Amniotic epithelial cell (primary cell): ENCODE results near the gene IFT52.

Experiments used
- DNase-seq: peaks from one replicate; pipeline ENCODE4 v3.0.0-alpha.2; 2010; ENCODE audit warnings: low read depth

IFT52 gene

DNA sequence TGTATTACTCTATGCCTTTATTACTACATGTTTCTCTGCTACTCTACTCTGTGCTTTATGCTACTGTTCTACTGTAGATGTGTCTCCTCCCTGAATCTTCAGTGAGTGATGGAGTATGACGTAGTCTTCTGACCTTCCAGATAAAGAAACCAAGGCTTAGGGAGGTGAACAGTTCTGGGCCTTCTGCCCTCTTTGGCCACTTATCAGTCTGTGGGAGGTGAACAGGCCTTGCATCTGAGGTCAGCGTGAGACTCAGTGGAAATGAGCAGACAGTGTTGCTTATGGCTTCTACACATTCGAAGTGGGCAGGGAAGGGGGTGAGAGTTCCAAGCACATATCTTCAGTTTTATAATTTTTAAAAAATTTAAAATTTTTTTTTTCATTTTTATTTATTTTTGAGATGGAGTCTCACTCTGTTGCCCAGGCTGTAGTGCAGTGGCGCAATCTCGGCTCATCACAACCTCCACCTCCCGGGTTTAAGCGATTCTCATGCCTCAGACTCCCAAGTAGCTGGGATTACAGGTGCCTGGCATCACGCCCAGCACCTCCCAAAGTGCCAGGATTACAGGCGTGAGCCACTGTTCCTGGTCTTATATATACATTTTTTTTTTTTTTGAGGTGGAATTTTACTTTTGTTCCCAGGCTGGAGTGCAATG lies 100.3 kb downstream of the IFT52 start:
- DNase-seq: peak; percentile 95

DNA sequence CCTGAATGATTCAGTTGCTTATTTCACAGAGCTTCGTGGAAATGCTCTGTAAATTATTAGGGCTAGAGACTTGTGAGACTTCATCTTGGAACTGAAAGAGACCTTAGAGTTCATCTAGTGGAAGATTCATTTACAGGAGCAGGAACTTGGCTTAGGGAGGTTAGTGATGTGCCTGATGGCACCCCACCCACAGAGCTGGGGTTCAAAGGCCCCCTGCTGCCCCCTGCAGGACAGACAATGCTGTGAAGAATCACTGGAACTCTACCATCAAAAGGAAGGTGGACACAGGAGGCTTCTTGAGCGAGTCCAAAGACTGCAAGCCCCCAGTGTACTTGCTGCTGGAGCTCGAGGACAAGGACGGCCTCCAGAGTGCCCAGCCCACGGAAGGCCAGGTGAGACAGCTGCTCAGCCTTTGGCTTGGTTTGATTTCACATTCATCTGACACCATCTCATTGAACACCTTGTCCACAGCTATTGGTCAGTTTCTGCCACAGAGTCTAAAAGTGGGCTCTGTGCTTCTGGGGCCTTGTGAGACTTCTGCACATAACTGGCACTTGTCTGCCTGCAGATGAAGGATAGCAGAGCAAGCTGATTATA lies 101.3 kb downstream of the IFT52 start:
- peak; percentile 43 for DNase-seq

DNA sequence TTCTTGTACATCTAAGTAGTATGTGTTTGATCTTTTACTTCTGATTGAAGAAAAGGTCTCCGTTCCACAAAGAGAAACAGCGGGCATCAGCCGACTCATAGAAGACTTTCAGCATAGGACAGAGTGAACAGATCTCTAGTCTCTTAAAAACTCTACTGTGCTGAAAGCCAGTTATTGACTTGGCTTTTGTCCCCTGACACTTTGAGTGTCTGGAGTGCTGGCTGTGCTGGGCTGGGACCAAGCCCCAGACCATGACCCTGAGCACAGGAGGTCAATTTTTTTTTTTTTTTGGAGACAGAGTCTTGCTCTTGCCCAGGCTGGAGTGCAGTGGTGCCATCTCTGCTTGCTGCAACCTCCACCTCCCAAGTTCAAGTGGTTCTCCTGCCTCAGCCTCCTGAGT lies 104.0 kb downstream of the IFT52 start:
- DNase-seq: no peak

DNA sequence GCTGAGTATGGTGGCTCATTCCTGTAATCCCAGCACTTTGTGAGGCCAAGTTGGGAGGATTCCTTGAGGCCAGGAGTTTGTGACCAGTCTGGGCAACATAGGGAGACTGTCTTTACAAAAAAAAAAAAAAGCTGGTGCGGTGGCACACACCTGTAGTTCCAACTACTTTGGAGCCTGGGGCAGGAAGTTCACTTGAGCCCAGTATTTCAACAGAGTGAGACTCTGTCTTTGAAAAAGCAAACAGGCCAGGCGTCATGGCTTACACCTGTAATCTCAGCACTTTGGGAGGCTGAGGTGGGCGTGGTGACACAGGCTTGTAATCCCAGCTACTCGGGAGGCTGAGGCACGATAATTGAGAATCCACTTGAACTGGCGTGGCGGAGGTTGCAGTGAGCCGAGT lies 104.8 kb downstream of the IFT52 start:
- DNase-seq: no peak
